NT2/D1 (cell line): ENCODE data around the gene SAMM50.

Source experiments
- SUZ12 ChIP-seq: IDR thresholded peaks from 2 replicates; pipeline ENCODE4 v1.6.1; 2011; ENCODE audit not compliant: insufficient read length, insufficient read depth; ENCODE audit errors: extremely low read depth
- YY1 ChIP-seq: IDR thresholded peaks from 2 replicates; pipeline ENCODE4 v1.6.1; 2011; ENCODE audit not compliant: insufficient read length, insufficient read depth
- ZNF274 ChIP-seq: IDR thresholded peaks from 2 replicates; pipeline ENCODE4 v1.6.1; 2011; ENCODE audit warnings: mild to moderate bottlenecking, low read depth, low read length

DNA sequence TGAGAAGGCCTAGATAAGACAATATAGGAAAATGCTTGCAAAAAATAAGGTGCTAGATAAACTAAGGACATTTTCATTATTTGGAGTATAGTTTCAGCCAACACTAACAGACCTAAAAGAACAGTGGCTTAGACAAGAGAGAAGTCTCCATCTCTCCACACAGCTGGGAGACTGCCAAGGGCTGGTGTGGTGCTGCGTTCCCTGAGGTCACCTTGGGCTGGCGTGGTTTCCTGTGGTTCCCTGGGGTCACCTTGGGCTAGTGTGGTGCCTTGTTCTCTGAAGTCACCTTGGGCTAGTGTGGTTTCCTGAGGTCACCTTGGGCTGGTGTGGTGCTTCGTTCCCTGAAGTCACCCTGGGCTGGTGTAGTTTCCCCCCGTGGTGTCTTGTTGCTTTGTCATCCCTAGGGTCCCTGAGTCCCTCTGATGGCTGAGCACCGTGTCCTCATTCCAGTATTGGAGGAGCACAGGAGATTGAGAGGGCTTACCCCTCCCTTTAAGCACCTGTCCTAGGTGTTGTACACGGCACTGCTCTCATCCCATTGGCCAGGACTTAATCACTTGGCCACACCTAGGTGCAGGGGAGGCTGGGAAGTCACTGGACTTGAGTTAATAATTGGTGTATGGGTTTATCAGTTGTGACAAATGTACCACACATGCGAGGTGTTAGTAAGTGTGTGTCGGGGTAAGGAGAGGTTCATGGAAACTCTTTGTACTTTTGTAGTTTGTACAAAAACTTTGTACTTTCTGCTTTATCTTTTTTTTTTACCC lies 14.9 kb downstream of the SAMM50 start:
- TF ChIP-seq YY1 (no peak), SUZ12 (no peak), ZNF274 (no peak)
